Mucosa of rectum (tissue), 2 donors: ENCODE data around the gene MTRF1L.

Experiments
- H3K27ac ChIP-seq, 2 donors: one replicate each; pipeline ENCODE4 v1.7.0; 2013; ENCODE audit warnings: inconsistent platforms in 2 of 2, low read depth in 2 of 2, low read length in 2 of 2
- H3K27me3 ChIP-seq, 2 donors: one replicate each; pipeline ENCODE4 v1.7.0; 2013; ENCODE audit warnings: low read length in 2 of 2; ENCODE audit not compliant: control insufficient read depth in 2 of 2, insufficient read depth in 2 of 2
- H3K36me3 ChIP-seq, 2 donors: one replicate each; pipeline ENCODE4 v1.7.0; 2013; ENCODE audit warnings: low read length in 2 of 2; ENCODE audit not compliant: control insufficient read depth in 2 of 2, insufficient read depth in 2 of 2
- H3K4me1 ChIP-seq, 2 donors: one replicate each; pipeline ENCODE4 v1.7.0; 2013; ENCODE audit warnings: low read length in 2 of 2, mild to moderate bottlenecking in 1 of 2; ENCODE audit not compliant: control insufficient read depth in 2 of 2, insufficient read depth in 2 of 2
- H3K4me3 ChIP-seq, 2 donors: one replicate each; pipeline ENCODE4 v1.7.0; 2013; ENCODE audit warnings: low read length in 2 of 2
- H3K9ac ChIP-seq, 2 donors: one replicate each; pipeline ENCODE4 v1.7.0; 2013; ENCODE audit warnings: low read length in 2 of 2, low read depth in 1 of 2, mild to moderate bottlenecking in 1 of 2
- H3K9me3 ChIP-seq, 2 donors: one replicate each; pipeline ENCODE4 v1.7.0; 2013; ENCODE audit warnings: low read length in 2 of 2; ENCODE audit not compliant: control insufficient read depth in 2 of 2
- donor health status: healthy.
- donor health status: Normal muscosa, but diverticular disease.

Gene MTRF1L, protein sequence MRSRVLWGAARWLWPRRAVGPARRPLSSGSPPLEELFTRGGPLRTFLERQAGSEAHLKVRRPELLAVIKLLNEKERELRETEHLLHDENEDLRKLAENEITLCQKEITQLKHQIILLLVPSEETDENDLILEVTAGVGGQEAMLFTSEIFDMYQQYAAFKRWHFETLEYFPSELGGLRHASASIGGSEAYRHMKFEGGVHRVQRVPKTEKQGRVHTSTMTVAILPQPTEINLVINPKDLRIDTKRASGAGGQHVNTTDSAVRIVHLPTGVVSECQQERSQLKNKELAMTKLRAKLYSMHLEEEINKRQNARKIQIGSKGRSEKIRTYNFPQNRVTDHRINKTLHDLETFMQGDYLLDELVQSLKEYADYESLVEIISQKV

DNA sequence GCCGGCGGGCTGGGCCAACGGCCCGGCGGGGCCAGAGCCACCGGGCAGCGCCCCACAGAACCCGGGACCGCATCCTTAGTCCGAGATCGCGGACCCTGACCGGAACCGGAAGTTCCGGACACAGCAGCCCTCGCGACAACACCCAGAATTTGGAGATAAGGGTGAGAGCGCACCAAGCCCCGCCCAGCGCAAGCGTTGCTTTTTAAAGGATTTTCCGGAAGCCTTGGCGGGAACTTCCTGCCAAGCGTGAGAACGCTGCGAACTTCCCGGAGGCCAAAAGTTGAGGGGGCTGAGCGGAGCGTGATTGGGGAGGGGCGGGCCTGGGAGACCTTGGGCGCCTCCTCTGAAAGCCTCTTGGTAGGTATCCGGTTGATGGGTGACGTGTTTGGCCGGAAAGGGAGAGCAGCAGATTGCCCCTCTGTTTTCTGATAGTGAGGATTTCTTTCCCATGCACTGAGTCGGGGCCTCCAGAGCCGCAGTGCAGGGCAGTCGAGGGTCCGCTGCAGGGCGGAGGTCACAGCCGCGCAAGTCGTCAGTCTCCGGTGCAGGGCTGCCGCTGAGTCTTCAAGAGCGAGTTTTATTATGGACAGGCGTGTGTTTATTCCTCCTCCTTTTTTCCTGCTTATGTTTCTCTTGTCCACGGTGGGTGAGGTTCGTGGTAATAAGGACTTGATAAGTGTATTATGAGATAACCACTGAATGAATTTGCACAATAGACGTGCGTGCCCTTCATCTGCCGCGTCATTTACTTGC, at the start of gene MTRF1L:
MTRF1L (minus strand) TSS at position 97 of the 753 bp plus-strand sequence; CDS start at position 73, 24 bp downstream.
- no peaks in the 10 kb centered on the region for H3K9me3 ChIP-seq
- peaks cover 11 to 12% of the 10 kb centered on the region in 2 donors for H3K4me1 ChIP-seq
- no peaks in the 10 kb centered on the region for H3K27me3 ChIP-seq
- H3K4me3 ChIP-seq = peak within 1 kb of the TSS; percentile 73 to 98
- H3K9ac ChIP-seq = peak within 1 kb of the TSS; percentile 61 to 92
- peak within 1 kb of the TSS; percentile 70 to 79 for H3K27ac ChIP-seq
- H3K36me3 ChIP-seq = peaks cover 0 to under 1% of the 10 kb centered on the region in 2 donors

DNA sequence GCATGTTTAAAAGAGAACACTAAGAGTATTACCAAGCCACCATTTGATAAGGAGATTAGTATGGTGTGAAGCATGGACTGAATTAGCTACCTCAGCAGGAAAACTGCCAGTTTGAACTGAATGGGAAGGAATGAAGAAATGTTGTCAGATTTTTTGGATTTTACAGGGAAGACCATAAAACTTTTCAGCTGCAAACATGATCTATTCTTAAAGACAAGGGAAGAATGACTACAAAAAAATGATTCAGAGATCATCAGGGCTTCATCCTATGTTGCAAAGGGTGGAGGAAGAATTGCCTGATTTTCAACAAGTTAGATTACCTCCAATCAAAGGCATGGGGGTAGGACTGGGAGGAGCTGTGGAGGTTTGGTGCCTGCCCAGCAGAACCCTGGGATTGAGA, 49.3 kb upstream of the MTRF1L start:
- Histone ChIP-seq H3K27me3 (no peaks in the 10 kb centered on the region), H3K9ac (no peak overlapping the region), H3K27ac (no peak overlapping the region), H3K9me3 (no peaks in the 10 kb centered on the region), H3K4me3 (no peak overlapping the region), H3K4me1 (no peaks in the 10 kb centered on the region), H3K36me3 (no peaks in the 10 kb centered on the region)

DNA sequence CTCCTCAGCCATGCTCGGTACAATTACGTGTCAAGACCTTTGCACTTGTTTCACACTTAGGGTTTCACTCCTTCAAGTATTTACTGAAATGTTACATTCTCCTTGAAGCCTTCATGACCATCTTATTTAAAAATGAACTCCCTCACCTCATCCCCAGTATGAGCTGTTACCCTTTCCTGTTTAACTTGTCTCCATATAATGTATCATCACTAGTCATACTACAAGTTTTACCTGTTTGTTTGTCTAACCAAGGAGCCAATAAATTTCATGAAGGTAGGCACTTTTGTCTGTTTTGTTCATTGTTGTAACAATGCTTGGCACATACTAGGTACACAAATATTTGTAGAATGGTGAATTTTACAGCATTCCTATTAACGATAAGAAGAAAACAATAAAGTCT, 46.1 kb upstream of the MTRF1L start:
- peaks cover 0 to 3% of the 10 kb centered on the region in 2 donors for H3K4me1 ChIP-seq
- H3K4me3 ChIP-seq = no peak overlapping the region
- H3K9ac ChIP-seq = no peak overlapping the region
- no peaks in the 10 kb centered on the region for H3K9me3 ChIP-seq
- H3K27ac ChIP-seq = no peak overlapping the region
- H3K36me3 ChIP-seq = no peaks in the 10 kb centered on the region
- H3K27me3 ChIP-seq = no peaks in the 10 kb centered on the region

DNA sequence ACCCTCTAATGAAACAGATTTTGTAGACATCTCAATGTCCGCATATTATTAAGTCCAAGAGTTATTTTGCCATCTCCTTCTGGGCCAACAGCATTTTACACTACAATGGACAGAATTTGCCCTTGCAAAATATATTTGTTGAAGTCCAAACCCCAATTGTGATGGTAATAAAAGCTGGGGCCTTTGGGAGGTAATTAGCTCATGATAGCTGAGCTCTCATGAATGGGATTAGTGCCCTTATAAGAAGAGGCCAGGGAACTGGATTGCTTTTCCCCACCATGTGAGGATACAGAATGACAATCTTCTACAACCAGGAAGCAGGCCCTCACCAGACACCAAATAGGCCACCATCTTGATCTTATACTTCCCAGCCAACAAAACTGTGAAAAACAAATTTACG, 44.9 kb upstream of the MTRF1L start:
- no peak overlapping the region for H3K9ac ChIP-seq
- H3K4me3 ChIP-seq = no peak overlapping the region
- no peaks in the 10 kb centered on the region for H3K27me3 ChIP-seq
- H3K36me3 ChIP-seq = no peaks in the 10 kb centered on the region
- H3K9me3 ChIP-seq = no peaks in the 10 kb centered on the region
- H3K4me1 ChIP-seq = peaks cover 0 to 3% of the 10 kb centered on the region in 2 donors
- H3K27ac ChIP-seq = no peak overlapping the region

DNA sequence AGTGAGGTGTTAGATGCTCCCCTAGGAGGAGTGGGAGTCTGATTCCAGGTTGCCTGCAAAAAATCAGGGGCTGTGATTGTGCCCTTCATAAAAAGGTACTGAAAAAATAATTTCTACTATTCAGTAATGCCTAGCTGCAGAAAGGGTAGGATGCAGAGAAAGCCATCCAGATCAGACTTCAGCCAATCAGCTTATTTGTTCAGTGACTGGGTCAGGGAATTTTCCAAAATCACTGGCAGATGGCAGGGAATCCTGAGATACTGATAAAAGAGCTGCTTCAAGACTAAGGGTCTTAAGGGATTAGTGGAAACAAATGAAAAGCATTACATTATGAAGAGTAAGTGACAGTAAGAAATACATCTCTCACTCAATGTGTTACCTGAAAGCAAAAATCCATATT, 42.8 kb upstream of the MTRF1L start:
- Histone ChIP-seq H3K4me1 (peaks cover 0 to 3% of the 10 kb centered on the region in 2 donors), H3K9me3 (no peaks in the 10 kb centered on the region), H3K9ac (no peak overlapping the region), H3K4me3 (no peak overlapping the region), H3K36me3 (no peaks in the 10 kb centered on the region), H3K27ac (no peak overlapping the region), H3K27me3 (no peaks in the 10 kb centered on the region)

DNA sequence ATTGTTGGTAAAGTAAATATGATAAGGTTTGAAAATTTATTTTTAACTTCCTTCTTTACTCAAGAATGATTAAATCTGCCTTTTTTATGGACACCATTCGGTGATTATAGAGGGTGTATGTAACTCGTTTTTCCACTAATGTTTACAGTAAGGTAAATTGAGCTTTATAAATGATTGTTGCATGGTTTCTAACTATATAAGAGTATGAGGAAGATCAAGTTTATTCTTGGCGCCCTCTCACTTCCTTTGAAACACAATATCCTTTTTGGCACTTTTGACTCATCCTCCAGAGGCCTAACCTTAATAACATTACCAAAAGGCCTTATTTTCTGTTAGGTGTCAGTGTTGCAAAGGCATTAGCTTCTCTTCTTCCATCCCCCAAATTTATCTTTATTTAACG, 41.8 kb upstream of the MTRF1L start:
- no peak overlapping the region for H3K9ac ChIP-seq
- H3K4me1 ChIP-seq = peaks cover 0 to 3% of the 10 kb centered on the region in 2 donors
- H3K27ac ChIP-seq = peak overlapping the region; percentile 19 to 46
- no peaks in the 10 kb centered on the region for H3K27me3 ChIP-seq
- no peaks in the 10 kb centered on the region for H3K9me3 ChIP-seq
- H3K4me3 ChIP-seq = no peak overlapping the region
- no peaks in the 10 kb centered on the region for H3K36me3 ChIP-seq

DNA sequence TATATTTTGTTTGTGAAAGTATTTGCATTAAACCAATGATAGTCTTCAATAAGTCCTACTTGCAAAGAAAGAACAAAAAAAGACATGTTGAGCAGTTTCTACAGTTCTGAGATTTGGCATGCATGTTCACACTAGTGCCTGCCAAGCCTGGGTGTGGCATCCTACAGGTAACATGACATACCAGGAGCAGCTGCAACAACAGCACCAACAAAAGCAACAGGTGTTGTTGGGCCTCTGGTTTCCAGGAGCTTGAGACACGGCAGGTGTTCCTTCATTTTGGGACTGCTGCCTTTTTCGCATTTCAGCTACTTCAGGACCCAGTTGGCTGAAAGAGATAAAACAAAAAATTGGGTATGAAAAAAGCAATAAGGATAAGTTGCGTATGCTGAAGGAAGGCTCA, 41.2 kb upstream of the MTRF1L start:
- Histone ChIP-seq H3K4me3 (no peak overlapping the region), H3K27ac (peak overlapping the region; percentile 19 to 66), H3K27me3 (no peaks in the 10 kb centered on the region), H3K9me3 (no peaks in the 10 kb centered on the region), H3K4me1 (peaks cover 0 to 3% of the 10 kb centered on the region in 2 donors), H3K9ac (no peak overlapping the region), H3K36me3 (no peaks in the 10 kb centered on the region)

DNA sequence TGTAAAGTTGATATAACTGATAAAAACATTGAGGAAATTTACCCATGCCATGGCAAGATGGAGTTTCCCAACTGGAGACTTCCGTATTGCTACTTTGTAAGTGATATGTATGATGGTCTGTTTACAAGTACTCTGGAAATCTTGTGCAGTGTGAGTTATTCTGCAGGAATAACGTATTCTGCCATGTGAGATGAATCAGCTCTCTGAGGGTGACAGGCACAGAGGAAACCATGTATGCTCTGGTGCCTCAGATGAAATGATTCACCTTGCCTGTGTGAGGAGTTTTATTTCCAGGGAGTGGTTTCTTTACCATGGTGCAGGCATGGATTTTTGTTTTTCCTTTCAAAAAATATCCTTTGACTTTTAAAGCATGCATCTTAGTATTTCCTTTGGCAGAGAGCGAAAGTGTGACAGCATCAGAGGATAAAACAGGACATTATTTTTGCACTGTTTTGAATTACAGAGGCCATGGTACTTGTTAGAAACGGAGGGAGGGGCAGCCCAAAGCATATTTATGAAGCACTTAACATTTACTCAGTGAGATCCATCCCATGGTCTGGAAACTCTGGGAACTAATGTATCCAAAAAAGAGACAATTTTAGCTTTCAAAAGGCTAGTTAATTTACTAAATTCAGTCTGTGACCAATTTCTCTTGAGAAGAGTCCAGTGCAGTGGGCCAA, 36.0 kb upstream of the MTRF1L start:
- H3K27ac ChIP-seq = no peak overlapping the region

DNA sequence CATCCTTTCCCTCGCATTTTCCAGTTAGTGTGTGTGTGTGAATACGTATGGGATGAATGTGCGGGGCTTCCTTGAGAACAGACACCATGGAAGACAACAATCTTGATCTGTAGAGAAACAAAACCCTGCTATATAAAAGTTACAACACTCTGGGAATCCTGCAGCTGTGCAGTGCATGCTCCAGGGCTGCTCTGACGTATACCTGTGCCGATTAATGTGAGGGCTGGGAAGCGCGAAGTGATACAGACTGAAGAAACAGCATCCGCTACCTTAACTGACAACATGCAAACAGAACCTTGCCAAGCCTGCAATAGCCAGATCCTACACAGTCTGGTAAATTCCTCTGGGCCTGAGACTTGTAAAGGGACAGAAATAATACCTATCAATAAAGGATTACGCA, 31.6 kb upstream of the MTRF1L start:
- Histone ChIP-seq H3K27ac (no peak overlapping the region), H3K9ac (no peak overlapping the region), H3K9me3 (no peaks in the 10 kb centered on the region), H3K36me3 (no peaks in the 10 kb centered on the region), H3K27me3 (no peaks in the 10 kb centered on the region), H3K4me3 (no peak overlapping the region), H3K4me1 (peaks cover 0 to 2% of the 10 kb centered on the region in 2 donors)

More for the DNA sequence above, 36.0 kb upstream of the MTRF1L start:
- Histone ChIP-seq H3K4me3 (no peak overlapping the region), H3K9me3 (no peaks in the 10 kb centered on the region), H3K36me3 (no peaks in the 10 kb centered on the region), H3K27me3 (no peaks in the 10 kb centered on the region), H3K4me1 (no peaks in the 10 kb centered on the region), H3K9ac (no peak overlapping the region)
